ENCODE results near the gene TRNAU1AP.
A peak's percentile ranks its signal among the peaks of the same experiment; 100 is the strongest.
"Not testable (repeated sequence)": the region's sequence is repeated elsewhere in the genome, so short reads cannot be mapped to it uniquely, and the experiment has no call there.

TRNAU1AP gene

DNA sequence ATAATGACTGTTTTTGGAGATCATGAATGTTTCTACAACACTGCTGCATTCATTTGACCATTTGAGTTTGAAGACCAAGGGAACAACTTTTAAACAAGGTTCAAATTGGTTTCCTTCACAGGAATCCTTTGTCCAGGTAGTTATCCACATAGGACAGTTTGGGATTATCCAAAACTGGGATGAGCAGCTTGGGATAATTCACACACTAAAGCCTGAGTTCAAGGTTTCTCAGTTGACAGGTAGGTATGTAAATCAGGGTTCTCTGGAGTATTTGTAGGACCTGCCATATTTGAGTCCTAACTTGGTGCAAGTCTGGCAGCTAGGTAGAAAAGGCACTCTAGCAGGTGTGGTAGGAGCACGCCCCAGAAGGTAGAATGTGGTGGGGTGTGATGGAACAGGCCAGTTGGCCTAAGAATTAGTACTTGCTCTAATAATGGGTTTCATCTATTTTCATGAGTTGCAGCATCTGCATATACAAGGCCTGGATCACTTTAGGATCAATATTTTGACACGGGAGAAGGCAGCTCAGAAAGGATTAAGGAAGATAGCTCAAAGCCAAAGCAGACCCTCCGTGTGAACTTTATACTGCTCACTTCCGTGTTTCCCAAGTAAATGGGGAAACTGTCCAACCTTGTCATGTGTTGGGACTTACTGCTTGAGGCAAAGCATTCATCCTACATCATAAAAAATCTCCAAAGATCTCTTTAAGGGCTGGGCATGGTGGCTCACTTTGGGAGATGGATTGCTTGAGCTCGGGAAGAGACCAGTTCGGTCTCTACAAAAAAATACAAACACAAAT, 25.1 kb downstream of the TRNAU1AP start:
- no peak for DNase-seq (ENCODE audit: low read depth)

- DNase-seq (ENCODE audit: low read depth) = no peak
Observed at GRCh38 chr1:28578696-28579218, 25.9 kb downstream of the TRNAU1AP start.

DNA sequence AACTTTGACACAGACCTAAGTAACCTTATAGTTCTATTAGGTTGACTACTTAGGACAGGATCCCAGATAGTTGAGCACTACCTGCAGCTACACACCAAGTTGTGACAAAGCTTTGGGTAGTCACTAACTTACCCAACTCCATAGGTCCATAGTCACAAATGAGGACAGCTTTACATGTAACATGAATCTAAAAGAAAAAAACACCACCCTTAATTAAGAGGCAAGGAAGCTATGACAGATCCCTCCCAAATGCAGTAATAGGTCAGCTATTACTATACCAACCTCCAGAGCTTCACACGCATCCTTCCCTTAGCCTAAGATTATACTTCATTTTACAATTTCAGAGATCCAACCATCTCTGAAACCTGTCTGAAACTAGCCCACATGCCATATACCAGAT, 26.5 kb downstream of the TRNAU1AP start:
- DNase-seq (ENCODE audit: low read depth) = no peak

GRCh38 chr1:28580722-28581530, 28.0 kb downstream of the TRNAU1AP start:
- peak; percentile 26 for DNase-seq (ENCODE audit: low read depth)

GRCh38 chr1:28581531-28582247, 28.8 kb downstream of the TRNAU1AP start:
- peak; percentile 94 for DNase-seq (ENCODE audit: low read depth)

DNA sequence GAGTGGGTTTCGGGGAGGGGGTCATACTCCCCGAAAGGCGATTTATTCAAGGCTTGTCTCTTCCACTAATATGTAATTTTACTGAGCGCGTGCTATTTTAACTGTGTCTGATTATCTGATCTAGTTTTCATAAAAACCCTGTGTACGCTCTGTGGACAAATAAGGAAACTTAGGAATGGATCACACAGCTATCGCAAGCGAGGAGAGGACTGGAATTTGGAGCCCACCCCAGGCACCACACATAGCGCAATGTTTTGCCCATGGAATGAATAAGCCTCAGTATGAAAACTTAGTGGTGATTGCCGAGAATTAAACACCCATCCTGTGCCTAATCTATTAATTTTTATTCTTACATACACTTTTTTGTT, 29.3 kb downstream of the TRNAU1AP start:
- peak; percentile 29 for DNase-seq (ENCODE audit: low read depth)

GRCh38 chr1:28586585-28587391, 33.9 kb downstream of the TRNAU1AP start:
- DNase-seq (ENCODE audit: low read depth) = not testable (repeated sequence)

DNA sequence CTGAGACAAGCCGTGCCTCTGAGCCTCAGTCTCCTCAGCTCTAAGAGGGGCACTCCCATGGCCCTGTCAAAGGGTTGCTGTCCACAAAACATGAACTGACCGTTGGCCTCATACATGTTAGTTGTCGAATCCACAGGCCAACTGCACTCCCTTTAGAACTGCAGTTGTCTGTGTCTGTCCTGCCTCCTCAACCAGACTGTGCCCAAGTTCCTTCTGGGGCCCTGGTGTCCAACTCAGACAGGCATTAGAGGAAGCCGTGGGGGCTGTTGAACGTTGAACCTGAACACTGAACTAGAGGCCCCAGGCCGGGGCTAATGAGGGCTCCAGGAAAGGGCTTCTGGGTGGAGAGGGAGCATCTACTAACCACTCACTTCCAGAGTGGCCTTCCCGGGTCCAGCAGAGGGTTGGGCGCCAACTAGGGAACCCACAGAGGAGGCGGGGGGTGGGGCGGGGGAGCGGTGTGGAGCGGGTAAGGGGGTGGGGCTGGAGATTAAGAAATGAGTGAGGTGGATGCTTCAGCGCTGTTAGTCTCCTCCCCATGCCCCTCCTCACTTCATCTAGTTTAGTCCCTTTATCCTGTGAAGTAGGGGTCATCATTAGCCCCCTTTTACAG, 38.9 kb downstream of the TRNAU1AP start, which contains the start of gene RAB42:
Gene RAB42, plus strand, starts transcription at position 558 of the 613 bp plus-strand sequence. CDS start 247 bp downstream, outside the sequence.
- no peak for DNase-seq (ENCODE audit: low read depth)

DNA sequence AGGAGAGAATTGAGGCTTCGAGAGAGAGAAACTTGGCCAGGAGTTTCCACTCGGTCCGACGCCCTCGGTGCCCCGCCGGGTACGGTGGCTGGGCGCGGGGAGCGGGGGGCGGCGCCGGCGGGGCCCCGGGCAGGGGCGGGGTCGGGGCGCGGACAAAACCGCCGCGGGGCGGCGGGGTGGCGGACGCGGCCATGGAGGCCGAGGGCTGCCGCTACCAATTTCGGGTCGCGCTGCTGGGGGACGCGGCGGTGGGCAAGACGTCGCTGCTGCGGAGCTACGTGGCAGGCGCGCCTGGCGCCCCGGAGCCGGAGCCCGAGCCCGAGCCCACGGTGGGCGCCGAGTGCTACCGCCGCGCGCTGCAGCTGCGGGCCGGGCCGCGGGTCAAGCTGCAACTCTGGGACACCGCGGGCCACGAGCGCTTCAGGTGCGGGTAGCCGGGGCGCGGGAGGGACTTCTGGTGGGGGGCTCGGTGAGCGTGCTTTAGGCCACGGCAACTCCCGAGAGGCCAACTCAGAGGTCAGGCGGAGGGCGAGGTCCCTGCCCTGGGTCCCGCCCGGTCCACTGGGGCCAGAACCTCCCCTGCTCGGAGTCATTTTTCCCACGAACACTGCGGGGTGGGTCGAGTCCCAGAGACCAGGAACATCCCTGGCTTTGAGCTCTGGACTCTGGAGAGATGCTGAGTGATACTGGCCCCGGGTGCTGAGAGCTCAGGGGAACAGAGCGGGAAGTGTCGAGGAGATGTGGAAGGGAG, 39.6 kb downstream of the TRNAU1AP start:
- DNase-seq (ENCODE audit: low read depth) = no peak

GRCh38 chr1:28593988-28594356, 41.1 kb downstream of the TRNAU1AP start:
- not testable (repeated sequence) for DNase-seq (ENCODE audit: low read depth)

GRCh38 chr1:28594686-28595411, 42.0 kb downstream of the TRNAU1AP start:
- not testable (repeated sequence) for DNase-seq (ENCODE audit: low read depth)

- DNase-seq (ENCODE audit: low read depth) = no peak
Observed at GRCh38 chr1:28595412-28596191, 42.7 kb downstream of the TRNAU1AP start.

GRCh38 chr1:28596276-28596675, 43.4 kb downstream of the TRNAU1AP start:
- not testable (repeated sequence) for DNase-seq (ENCODE audit: low read depth)

DNA sequence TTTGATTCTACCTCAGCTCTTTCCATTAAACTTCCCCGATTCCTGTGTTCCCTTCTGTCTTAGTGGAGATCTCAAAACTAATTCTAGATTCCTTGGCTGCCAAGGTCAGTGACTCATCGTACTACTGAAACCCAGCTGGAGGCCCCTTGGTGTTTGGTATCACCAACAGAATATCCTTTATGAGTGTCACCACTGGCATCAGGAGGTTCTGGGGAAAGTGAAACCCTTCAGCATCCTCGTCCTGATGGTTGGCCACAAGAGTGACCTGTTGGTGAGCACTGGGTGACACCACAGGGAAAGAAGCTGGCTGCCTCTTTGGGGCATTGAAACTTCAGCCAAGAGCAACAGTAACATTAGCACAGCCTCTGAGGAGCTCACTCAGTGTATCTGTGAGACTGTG, 48.8 kb downstream of the TRNAU1AP start:
- peak; percentile 83 for DNase-seq (ENCODE audit: low read depth)

DNA sequence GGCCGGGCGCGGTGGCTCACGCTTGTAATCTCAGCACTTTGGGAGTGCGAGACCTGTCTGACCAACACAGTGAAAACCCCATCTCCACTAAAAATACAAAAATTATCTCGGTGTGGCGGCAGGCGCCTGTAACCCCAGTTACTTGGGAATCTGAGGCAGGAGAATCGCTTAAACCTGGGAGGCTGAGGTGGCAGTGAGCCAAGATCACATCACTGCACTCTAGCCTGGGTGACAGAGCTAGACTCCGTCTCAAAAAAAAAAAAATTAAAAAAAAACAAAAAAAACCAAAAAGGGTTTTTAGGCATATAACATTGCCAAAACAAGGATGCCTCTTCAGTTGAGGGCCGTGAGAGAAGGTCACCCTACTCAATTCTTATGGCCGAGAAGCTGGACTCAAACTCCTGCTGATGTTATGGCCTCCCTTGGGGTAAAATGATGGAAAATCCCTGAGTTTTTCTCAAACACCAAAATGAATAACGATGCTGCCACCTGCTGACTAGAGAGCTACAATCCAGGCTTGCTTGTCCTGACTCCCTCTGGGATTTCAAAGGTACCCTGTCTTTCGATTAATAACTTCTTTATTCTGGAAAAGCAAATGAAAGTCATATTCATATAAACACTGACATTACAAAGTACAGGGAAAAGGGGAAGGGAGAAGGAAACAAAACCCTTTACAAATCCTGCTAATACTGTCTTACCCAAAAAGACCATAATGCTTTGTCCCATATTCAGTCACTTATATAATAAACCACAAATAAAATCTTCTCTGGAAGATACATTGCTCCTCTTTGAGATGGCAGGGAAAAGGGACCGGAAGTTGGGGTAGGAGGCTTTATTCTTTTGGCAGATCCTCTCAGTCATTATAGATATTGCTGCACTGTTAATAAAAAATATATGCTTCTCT, 49.9 kb downstream of the TRNAU1AP start:
- DNase-seq (ENCODE audit: low read depth) = peak; percentile 75

DNA sequence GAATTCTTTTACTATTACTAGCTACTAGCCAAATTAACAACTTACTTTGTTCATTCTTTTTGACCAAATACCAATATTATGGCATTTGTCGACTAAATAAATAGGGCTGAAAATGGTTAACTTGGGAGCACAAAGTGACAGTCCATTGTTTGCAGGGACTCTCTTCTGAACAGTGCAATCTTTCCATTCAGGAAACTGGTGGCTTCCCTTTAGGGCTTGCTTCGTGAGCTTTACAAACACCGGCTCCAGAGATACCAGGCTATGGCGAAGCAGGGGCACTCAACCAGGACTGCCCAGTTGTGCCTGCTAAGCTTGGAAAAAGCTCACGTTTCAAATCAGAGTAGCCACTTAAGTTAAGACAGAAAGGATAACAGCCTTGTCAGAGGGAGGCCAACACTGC, 51.5 kb downstream of the TRNAU1AP start:
- DNase-seq (ENCODE audit: low read depth) = no peak

DNA sequence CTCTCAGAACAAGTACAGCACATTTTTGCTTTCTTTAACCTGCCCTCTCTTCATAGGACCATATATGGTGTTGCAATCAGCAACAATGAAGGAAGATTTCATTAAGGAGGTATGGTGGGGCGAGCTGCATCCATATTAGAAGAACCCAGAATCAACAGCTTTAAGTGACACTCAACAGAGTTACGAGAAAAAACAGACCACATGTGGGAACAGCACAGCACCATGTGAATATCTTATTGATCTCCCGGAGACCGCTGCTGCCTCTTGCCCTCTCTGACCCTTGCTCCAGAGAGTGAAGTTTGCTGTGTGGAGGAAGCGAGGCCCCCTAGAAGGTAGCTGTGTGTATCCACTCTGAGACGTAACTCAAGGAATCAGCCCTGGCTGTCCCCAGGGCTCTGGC, 52.1 kb downstream of the TRNAU1AP start:
- no peak for DNase-seq (ENCODE audit: low read depth)

DNA sequence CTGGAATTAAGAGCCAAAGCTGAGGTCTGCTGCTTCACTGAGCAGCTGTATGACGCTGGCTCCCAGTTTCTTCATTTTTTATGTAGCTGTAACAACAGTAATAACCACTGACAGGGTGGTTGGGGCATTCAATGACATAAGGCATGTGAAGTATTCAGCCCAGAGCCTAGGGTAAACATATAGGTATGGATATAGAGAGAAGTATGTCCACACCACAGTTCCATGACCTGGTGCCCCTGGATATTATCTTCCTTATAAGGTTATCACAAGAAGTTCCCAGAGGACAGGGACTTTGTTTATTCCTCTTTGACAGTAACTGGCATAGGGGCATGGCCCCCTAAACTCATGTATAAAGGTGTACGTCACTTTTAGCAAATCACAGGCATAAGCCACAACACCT, 53.9 kb downstream of the TRNAU1AP start:
- no peak for DNase-seq (ENCODE audit: low read depth)
